ENCODE measurements around the gene SH2D2A.

The SH2D2A gene

DNA sequence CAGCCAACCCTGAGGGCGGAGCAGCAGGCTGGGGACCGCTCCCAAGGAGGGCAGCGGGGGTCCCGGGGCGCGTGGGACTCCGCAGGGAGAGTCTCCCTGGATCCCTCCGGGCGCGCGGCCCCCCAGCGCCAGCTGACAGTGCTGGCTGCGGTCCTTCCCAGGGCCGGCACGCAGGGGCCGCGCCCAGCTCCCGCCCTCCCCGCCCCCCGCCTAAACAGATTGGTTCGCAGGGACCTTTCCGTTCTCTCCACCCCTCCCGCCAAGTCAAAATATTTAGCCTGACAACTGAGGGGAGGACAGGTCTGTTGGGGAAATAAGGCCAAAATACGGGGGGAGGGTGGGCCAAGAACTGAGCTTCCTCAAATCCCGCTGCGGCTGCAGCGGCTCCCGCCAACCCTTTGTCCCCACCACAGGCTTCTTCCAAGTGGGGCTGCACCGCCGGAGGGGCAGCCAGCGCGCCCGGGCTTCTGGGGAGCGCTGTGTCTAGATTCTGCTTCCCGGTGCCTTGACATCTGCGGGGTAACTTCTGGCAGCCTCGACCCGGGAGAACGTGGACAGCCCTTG is 42.4 kb upstream of the SH2D2A start, which contains the start of gene INSRR:
Gene INSRR (minus strand): TSS at position 159 of the 564 bp plus-strand sequence. CDS start 496 bp downstream, outside the sequence.
- DNase-seq (ENCODE audit: insufficient read length) = no peak
- TF ChIP-seq TAF1 (IDR thresholded peaks at IDR 0.05; ENCODE audit: borderline replicate concordance, low read depth, low read length) (no peak), POLR2A (IDR thresholded peaks at IDR 0.05; ENCODE audit: low read depth, low read length) (no peak), POLR2AphosphoS5 (IDR thresholded peaks at IDR 0.05; ENCODE audit: low read depth, low read length) (no peak)
- no peak for FAIRE-seq

DNA sequence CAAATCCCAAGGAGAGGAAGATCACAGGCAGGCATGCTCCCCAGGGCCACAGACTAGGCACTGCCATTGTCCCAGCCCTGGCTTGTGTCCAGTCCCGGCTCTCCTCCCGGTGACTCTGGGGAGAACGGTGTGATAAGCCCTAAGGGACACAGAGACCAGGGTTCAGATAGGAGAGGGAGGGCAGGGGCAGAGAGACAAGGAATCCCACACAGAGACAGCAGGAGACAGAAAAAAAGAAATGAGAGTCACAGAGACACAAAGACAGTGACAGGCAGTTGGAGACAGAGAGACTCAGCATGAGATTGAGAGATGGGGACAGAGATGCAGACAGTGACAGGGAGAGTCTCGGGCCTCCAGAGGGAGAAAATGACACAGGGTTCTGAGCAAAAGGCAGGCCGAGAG is 41.9 kb upstream of the SH2D2A start:
- FAIRE-seq (no peak), DNase-seq (ENCODE audit: insufficient read length) (no peak)
- no peak for TF ChIP-seq POLR2A (IDR thresholded peaks at IDR 0.05; ENCODE audit: low read depth, low read length)

DNA sequence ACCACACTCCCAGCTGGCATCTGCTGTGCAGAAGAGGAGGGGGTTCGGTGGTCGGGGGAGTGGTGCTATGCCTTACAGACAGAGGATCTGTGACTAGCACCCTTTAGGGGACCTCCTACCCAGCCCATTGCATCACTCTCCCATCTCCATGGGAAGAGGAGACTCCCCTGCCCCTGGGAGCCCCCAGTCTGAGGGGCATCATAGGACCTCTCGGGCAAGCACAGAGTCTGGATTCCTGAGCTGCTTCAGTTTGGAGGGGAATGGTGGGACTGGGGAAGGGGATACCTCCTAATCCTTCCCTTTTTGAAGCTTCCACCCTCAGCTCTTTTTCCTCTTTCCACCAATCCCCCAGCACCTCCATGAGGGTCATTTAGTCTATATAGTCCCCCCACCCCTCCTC is 40.9 kb upstream of the SH2D2A start:
- TF ChIP-seq TAF1 (IDR thresholded peaks at IDR 0.05; ENCODE audit: borderline replicate concordance, low read depth, low read length) (no peak), POLR2AphosphoS5 (IDR thresholded peaks at IDR 0.05; ENCODE audit: low read depth, low read length) (no peak), POLR2A (IDR thresholded peaks at IDR 0.05; ENCODE audit: low read depth, low read length) (no peak)
- no peak for DNase-seq (ENCODE audit: insufficient read length)
- no peak for FAIRE-seq

DNA sequence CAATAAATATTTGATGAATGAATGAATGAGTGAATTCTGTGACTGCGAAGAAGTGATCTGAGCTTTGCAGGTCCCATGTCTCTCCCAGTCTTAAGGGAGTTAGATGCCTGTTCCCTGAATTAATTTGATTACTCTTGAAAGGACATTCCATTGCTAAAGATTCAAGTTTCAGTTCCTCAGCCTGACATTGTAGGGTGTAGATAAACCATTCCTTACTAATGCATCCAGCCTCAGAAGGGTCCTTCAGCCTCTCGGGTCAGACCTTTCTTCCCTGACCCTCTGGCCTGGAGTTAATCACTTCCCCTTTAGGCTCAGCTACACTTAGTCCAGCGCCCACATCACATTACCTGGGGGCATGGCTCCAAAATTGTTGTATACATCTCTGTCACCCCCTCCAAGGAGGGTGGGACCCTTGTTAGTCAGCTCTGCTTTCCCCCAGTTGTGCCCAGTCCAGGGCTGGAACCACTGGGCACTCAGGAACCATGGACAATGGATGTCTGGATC is 39.7 kb upstream of the SH2D2A start:
- TF ChIP-seq TAF1 (IDR thresholded peaks at IDR 0.05; ENCODE audit: borderline replicate concordance, low read depth, low read length) (no peak), POLR2AphosphoS5 (IDR thresholded peaks at IDR 0.05; ENCODE audit: low read depth, low read length) (no peak), POLR2A (IDR thresholded peaks at IDR 0.05; ENCODE audit: low read depth, low read length) (no peak)
- DNase-seq (ENCODE audit: insufficient read length) (no peak), FAIRE-seq (no peak)

DNA sequence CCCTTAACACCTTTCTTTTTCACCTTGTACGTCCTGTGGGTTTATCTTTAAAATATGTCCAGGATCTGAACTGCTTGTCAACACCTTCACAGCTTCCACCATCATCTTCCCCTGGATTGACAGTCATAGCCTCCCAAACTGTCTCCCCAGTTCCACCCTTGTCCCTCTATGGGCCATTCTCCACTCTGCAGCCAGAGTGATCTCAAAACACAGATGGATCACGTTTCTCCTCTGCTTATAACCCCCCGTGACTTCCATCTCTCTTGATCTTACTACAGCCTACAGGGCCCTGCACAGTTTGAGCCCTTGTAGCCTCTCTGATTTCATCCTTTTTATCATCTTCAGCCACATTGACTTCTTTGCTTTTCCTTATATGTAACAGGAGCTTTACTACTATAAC is 38.0 kb upstream of the SH2D2A start:
- TF ChIP-seq TAF1 (IDR thresholded peaks at IDR 0.05; ENCODE audit: borderline replicate concordance, low read depth, low read length) (no peak), POLR2AphosphoS5 (IDR thresholded peaks at IDR 0.05; ENCODE audit: low read depth, low read length) (no peak), POLR2A (IDR thresholded peaks at IDR 0.05; ENCODE audit: low read depth, low read length) (no peak)
- DNase-seq (ENCODE audit: insufficient read length) = no peak

DNA sequence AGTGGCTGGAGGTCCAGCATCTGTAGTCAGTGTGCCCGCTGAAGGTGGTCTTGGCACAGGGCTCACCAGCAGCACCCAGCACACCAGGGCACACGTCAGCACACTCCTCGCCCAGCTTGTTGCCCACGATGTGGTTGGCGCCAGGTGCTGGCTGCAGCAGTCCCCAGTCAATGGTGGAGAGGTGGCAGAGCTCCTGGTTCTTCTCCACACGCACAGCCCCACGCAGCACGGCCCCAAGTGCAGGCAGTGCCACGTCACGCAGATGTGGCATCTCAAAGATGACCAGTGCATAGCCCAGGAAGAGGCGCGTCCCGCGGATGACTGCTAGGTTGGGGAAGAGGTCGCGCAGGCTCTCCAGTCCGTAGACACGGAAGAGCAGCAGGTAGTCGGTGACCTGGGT is 37.1 kb upstream of the SH2D2A start:
- TF ChIP-seq TAF1 (IDR thresholded peaks at IDR 0.05; ENCODE audit: borderline replicate concordance, low read depth, low read length) (no peak), POLR2A (IDR thresholded peaks at IDR 0.05; ENCODE audit: low read depth, low read length) (no peak), POLR2AphosphoS5 (IDR thresholded peaks at IDR 0.05; ENCODE audit: low read depth, low read length) (no peak)
- DNase-seq (ENCODE audit: insufficient read length) = no peak
- FAIRE-seq = no peak

More for the DNA sequence above, 38.0 kb upstream of the SH2D2A start:
- FAIRE-seq = no peak

DNA sequence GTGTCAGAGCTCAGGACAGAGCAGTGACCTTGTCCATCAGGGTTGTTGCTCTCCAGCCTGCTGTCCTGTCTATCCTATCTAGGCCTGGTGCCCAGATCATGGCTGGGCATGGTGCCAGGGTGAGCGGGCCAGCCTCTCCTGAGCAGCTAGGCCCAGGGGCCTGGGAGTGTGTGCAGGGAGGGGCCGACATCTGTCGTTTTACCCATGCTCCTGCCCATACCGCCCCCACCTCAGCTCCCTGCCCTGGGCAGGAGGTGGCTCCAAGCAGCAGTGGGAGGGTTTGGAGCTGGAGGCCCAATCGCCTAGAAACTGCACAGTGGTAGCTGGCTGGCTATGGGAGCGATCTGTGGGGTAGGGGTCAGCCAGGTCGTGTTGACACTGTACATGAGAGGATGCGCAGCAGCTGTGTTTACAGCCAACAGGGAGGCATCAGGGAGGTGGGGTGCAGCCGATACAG is 35.8 kb upstream of the SH2D2A start:
- no peak for DNase-seq (ENCODE audit: insufficient read length)
- TF ChIP-seq POLR2AphosphoS5 (IDR thresholded peaks at IDR 0.05; ENCODE audit: low read depth, low read length) (no peak), TAF1 (IDR thresholded peaks at IDR 0.05; ENCODE audit: borderline replicate concordance, low read depth, low read length) (no peak), POLR2A (IDR thresholded peaks at IDR 0.05; ENCODE audit: low read depth, low read length) (no peak)

DNA sequence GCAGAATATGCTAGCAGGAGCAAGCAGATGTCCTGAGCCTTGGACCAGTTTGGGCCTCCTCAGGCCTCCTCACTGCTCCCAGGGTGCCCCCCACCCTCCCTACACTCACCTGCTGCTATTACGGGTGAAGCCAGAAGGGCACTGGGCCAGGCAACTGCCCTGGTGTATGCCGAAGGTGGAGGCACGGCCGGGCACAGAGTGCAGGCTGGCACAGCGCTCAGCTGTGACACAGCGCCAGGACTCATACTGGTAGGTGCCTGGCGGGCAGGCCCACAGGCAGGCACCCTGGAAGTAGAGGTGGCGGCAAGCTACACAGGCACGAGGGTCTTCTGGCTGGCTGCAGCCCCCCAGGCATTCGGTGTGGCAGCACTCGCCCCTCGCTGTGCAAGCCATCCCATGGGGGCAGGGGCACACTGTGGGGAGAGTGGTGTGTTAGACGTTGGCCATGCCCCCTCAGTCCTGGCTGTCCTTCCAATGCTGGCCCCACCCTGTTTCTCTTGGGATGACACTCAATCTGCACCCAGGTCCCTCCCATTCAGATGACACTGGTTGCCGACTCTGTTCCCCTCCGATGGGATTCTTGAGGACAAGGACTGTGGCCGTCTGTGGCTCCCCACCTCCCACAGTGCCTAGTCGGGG is 35.2 kb upstream of the SH2D2A start:
- TF ChIP-seq TAF1 (IDR thresholded peaks at IDR 0.05; ENCODE audit: borderline replicate concordance, low read depth, low read length) (no peak), POLR2AphosphoS5 (IDR thresholded peaks at IDR 0.05; ENCODE audit: low read depth, low read length) (no peak), POLR2A (IDR thresholded peaks at IDR 0.05; ENCODE audit: low read depth, low read length) (no peak)
- FAIRE-seq = no peak
- no peak for DNase-seq (ENCODE audit: insufficient read length)

More for the DNA sequence above, 35.8 kb upstream of the SH2D2A start:
- FAIRE-seq = no peak

DNA sequence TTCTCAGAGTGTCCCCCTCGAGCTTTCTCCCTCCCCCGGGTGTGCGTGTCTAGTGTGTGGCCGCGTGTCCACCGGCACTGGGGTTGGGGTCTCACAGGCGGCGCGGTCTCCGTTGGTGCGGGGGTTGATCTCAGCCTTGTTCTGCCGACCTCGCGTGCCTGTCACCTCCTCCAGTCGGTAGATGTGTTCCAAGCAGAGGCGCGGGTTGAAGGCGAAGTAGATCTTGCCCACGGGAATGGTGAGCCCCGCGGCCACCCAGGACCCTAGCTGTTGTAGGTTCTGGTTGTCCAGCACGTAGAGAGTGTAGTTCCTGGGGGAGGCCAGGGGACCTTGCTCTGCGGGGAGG is 32.5 kb upstream of the SH2D2A start:
- FAIRE-seq = no peak
- TF ChIP-seq POLR2A (IDR thresholded peaks at IDR 0.05; ENCODE audit: low read depth, low read length) = no peak
- no peak for TF ChIP-seq TAF1 (IDR thresholded peaks at IDR 0.05; ENCODE audit: borderline replicate concordance, low read depth, low read length)
- no peak for TF ChIP-seq POLR2AphosphoS5 (IDR thresholded peaks at IDR 0.05; ENCODE audit: low read depth, low read length)
- no peak for DNase-seq (ENCODE audit: insufficient read length)

DNA sequence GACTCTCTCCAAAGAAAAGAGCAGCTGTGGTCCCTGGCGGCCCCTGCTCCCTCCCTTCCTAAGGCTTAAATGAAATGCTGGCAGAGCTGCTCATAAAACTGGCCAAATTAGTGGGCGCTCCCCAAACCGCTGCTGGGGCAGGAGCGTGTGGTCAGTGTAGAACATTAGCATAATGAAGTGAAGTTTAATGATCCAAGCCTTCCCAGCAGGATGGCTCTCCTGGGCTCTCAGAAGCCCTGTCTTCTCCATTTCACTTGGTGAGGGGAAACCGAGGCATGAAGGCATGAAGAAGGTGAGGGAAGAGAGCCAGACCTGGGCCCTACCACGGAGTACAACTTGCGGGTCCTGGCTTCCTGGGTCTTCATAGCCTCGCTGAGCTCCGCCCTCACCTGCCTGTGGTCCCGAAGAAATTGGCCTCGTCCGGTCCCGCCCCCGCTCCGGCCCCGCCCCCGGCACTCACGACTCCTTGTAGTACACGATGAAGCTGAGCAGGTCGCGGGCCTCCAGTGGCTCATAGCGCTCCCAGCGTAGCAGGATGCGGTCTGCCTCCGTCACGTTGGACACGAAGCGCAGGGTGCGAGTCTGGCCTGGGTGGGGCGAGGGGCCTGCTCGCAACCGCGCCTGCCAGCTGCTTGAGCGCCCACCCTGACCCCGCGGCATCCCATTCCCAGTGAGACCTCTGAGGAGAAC is 32.0 kb upstream of the SH2D2A start:
- FAIRE-seq (no peak), DNase-seq (ENCODE audit: insufficient read length) (no peak)

DNA sequence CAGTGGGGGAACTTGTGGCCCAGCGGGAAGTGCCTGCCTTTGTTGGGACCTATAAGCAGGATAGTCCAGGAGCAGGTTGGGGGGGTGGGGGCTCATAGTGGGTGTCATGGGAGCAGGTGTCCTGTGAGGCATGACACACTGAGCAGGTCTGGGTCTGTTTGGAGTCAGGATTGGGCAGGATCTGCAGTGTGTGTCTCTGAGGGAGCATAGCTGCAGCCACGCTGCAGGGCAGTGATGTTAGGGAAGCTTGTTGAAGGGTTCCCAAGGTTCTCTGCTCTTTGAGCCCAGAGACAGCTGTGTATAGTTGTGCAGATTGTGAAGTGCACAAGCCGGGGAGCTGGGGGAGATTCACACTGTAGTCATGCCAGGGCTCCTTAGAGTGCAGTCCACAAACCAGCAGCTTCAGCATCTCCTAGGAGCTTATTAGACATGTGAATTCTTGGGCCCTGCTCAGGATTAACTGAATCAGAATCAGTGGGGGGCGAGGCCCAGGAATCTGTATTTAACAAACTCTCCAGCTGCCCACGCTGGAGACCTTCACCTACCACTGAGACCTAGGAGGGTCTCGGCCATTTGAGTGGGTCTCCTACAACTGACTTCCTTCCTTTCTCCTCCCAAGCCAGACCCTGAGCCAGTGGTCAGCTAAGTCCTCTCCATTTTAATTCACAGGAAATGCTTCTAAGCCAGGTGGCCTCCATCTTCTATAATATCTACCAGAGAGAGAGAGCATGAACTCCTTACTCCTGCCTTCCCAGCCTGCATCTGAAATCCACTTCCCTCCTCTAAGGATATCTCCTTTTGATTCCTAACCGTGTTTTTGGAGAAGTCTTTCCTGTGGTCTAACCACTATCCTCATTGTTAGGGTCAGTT is 31.2 kb upstream of the SH2D2A start:
- no peak for TF ChIP-seq POLR2A (IDR thresholded peaks at IDR 0.05; ENCODE audit: low read depth, low read length)
- no peak for TF ChIP-seq POLR2AphosphoS5 (IDR thresholded peaks at IDR 0.05; ENCODE audit: low read depth, low read length)
- TF ChIP-seq TAF1 (IDR thresholded peaks at IDR 0.05; ENCODE audit: borderline replicate concordance, low read depth, low read length) = no peak
- FAIRE-seq (no peak), DNase-seq (ENCODE audit: insufficient read length) (no peak)

More for the DNA sequence above, 32.0 kb upstream of the SH2D2A start:
- TF ChIP-seq POLR2AphosphoS5 (IDR thresholded peaks at IDR 0.05; ENCODE audit: low read depth, low read length) = no peak
